Measurements from ENCODE around the gene ST6GALNAC6. TPM values are rescaled to one million over a fixed set of nuclear protein-coding genes. Genes with fewer than 3 reads are reported as not detected.

The ST6GALNAC6 gene
- polyA plus RNA-seq, 1 donor from 2014 or later = 44.2 TPM

- Histone ChIP-seq H2AFZ (ENCODE audit: low read depth, low read length) (no peak overlapping the region), H3K27ac (ENCODE audit: low read length) (no peak overlapping the region), H3K79me2 (replicated peaks; ENCODE audit: insufficient read depth, low read length) (peaks cover 7% of the 10 kb centered on the region), H3K9ac (ENCODE audit: low read length) (no peak overlapping the region), H3K4me2 (ENCODE audit: low read length) (no peak overlapping the region), H3K36me3 (ENCODE audit: insufficient read depth, low read length) (no peaks in the 10 kb centered on the region), H3F3A (ENCODE audit: insufficient read depth, low read length, poor library complexity, severe bottlenecking) (no peaks in the 10 kb centered on the region), H3K9me3 (ENCODE audit: low read length) (no peaks in the 10 kb centered on the region), H3K4me3 (ENCODE audit: low read length) (no peak overlapping the region), H3K27me3 (ENCODE audit: insufficient read depth, low read depth, low read length) (no peaks in the 10 kb centered on the region), H3K9me2 (ENCODE audit: insufficient read depth, low read length) (no peaks in the 10 kb centered on the region), H4K20me1 (ENCODE audit: insufficient read depth) (no peaks in the 10 kb centered on the region)
- TF ChIP-seq REST (IDR thresholded peaks at IDR 0.05; ENCODE audit: borderline replicate concordance) = no peak
- no peak for TF ChIP-seq EP300 (conservative IDR thresholded peaks at IDR 0.05; ENCODE audit: poor library complexity, severe bottlenecking)
- no peak for TF ChIP-seq TAF1 (IDR thresholded peaks at IDR 0.05; ENCODE audit: low read depth)
- TF ChIP-seq CTCF (IDR thresholded peaks at IDR 0.05; ENCODE audit: poor library complexity, severe bottlenecking) = no peak
- no peak for TF ChIP-seq SMC3 (conservative IDR thresholded peaks at IDR 0.05; ENCODE audit: poor library complexity)
- TF ChIP-seq MXI1 (conservative IDR thresholded peaks at IDR 0.05; ENCODE audit: poor library complexity, severe bottlenecking) = no peak
- no peak for TF ChIP-seq POLR2AphosphoS5 (IDR thresholded peaks at IDR 0.05)
- TF ChIP-seq RAD21 (conservative IDR thresholded peaks at IDR 0.05) = no peak
- no peak for TF ChIP-seq EZH2 (IDR thresholded peaks at IDR 0.05; ENCODE audit: borderline replicate concordance, insufficient read depth, low read length, poor library complexity, severe bottlenecking)
Measured at GRCh38 chr9:127874301-127875221, 24.8 kb downstream of the ST6GALNAC6 start.

- H3K27me3 ChIP-seq (ENCODE audit: insufficient read depth, low read depth, low read length) = no peaks in the 10 kb centered on the region
- no peaks in the 10 kb centered on the region for H3K9me3 ChIP-seq (ENCODE audit: low read length)
- H4K20me1 ChIP-seq (ENCODE audit: insufficient read depth) = no peaks in the 10 kb centered on the region
- H3F3A ChIP-seq (ENCODE audit: insufficient read depth, low read length, poor library complexity, severe bottlenecking) = no peaks in the 10 kb centered on the region
- H3K79me2 ChIP-seq (replicated peaks; ENCODE audit: insufficient read depth, low read length) = peaks cover 7% of the 10 kb centered on the region
- no peaks in the 10 kb centered on the region for H3K36me3 ChIP-seq (ENCODE audit: insufficient read depth, low read length)
- H3K9ac ChIP-seq (ENCODE audit: low read length) = no peak overlapping the region
- no peak overlapping the region for H3K4me2 ChIP-seq (ENCODE audit: low read length)
- no peak for TF ChIP-seq CTCF (IDR thresholded peaks at IDR 0.05; ENCODE audit: poor library complexity, severe bottlenecking)
- no peak for TF ChIP-seq MXI1 (conservative IDR thresholded peaks at IDR 0.05; ENCODE audit: poor library complexity, severe bottlenecking)
- no peak for TF ChIP-seq SMC3 (conservative IDR thresholded peaks at IDR 0.05; ENCODE audit: poor library complexity)
- TF ChIP-seq EP300 (conservative IDR thresholded peaks at IDR 0.05; ENCODE audit: poor library complexity, severe bottlenecking) = no peak
- no peak for TF ChIP-seq POLR2AphosphoS5 (IDR thresholded peaks at IDR 0.05)
- TF ChIP-seq REST (IDR thresholded peaks at IDR 0.05; ENCODE audit: borderline replicate concordance) = no peak
- no peak overlapping the region for H2AFZ ChIP-seq (ENCODE audit: low read depth, low read length)
- H3K9me2 ChIP-seq (ENCODE audit: insufficient read depth, low read length) = no peaks in the 10 kb centered on the region
- no peak overlapping the region for H3K27ac ChIP-seq (ENCODE audit: low read length)
- no peak overlapping the region for H3K4me3 ChIP-seq (ENCODE audit: low read length)
Measured at GRCh38 chr9:127873886-127874285, 25.5 kb downstream of the ST6GALNAC6 start.

Measured in neural cell (in vitro differentiated cells).